C4-2B (cell line): ENCODE measurements around the gene VEPH1.

ENCODE experiments used
- CTCF ChIP-seq: fragments of 450-650 bp; conservative IDR thresholded peaks from 2 replicates; pipeline ENCODE4 v1.5.1; 2017; ENCODE audit warnings: mild to moderate bottlenecking
- ZFX ChIP-seq: fragments of 450-650 bp; IDR thresholded peaks from 2 replicates; pipeline ENCODE4 v1.6.1; 2017

- TF ChIP-seq CTCF (no peak), ZFX (no peak)
Measured at GRCh38 chr3:157294491-157294890, 208.7 kb downstream of the VEPH1 start.
